Amniotic epithelial cell (primary cell): ENCODE measurements around the gene CCND1.

Experiments
- DNase-seq: peaks from one replicate; pipeline ENCODE4 v3.0.0-alpha.2; 2010; ENCODE audit warnings: low read depth

CCND1 gene

GRCh38 chr11:69654001-69654659 lies 13.2 kb downstream of the CCND1 start:
- DNase-seq = no peak

GRCh38 chr11:69654660-69655478 lies 13.9 kb downstream of the CCND1 start:
- DNase-seq = no peak

DNA sequence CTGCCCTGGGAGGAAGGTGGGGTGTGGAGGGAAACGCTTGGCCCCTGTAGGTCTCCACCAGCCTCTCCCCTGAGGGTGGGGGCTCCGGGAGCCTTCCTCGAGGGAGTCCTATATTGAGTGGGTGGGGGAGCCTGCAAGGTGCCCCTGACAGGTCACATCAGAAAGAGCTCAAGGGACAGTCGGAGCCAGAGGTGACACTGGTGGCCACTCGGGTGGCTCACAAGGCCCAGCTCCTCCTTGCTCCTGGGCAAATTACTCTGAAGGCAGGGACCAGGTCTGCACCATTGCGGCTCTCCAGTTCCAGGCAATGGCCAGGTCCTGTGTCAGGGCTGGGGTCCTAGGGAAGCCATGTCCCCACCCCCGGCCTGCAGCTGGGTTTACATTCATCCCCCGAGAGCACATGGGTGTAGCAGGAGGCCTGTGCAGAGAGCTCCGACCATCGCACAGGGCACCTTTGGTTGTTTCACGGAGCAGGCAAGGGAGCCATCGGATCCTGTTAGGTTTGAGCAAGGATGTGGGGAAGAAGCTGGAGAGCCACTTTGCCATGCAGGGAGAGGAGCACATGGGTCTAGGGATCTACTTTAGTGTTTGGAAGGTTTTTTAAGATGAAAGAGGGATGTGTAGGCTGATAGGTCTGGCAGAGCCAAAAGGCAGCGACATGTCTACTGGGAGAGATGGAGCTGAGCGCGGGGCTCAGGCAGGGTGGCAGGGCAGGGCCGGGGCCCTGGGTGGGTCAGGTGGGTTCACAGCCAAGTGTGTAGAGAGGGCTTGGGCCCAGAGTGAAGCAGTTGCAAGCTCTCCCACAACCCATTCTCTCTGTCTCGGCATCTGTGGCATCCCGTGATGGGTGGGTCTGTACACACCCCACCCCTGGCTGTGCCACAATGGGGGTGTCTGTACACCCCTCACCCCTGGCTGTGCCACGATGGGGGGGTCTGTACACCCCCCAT lies 14.8 kb downstream of the CCND1 start:
- no peak for DNase-seq

DNA sequence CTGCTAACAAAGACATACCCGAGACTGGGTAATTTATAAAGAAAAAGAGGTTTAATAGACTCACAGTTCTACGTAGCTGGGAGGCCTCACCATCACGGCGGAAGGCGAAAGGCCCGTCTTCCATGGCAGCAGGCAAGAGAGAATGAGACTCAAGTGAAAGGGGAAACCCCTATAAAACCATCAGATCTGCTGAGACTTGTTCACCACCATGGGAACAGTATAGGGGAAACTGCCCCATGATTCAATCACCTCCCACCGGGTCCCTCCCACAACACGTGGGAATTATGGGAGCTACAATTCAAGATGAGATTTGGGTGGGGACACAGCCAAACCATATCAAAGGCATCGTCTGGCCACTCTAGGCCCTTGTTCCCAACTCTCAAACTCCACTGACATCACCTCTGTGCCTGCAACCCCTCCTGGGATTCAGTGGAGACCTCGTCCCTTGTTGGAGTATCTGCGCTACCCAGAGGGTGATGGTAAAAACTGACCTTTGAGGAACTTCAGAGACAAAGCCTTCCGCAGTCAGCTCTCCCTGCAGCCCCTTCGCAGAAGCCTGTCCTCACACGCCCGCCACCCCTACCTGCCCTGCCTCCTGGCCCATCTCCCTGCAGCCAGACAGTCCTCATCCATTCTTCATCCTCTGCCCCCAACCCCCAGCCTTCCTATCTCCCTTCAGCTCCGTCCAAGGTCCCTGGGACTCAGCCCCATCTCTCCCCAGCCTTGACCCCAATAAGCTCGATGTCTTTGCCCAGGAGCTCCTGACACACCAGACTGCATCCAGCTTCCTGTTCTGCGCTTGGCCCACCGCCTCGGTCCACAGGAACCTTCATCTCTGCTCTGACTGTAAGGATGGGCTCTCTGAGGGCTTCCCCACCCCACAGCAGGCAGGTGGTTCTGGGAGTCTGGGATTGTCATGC lies 15.8 kb downstream of the CCND1 start:
- no peak for DNase-seq

DNA sequence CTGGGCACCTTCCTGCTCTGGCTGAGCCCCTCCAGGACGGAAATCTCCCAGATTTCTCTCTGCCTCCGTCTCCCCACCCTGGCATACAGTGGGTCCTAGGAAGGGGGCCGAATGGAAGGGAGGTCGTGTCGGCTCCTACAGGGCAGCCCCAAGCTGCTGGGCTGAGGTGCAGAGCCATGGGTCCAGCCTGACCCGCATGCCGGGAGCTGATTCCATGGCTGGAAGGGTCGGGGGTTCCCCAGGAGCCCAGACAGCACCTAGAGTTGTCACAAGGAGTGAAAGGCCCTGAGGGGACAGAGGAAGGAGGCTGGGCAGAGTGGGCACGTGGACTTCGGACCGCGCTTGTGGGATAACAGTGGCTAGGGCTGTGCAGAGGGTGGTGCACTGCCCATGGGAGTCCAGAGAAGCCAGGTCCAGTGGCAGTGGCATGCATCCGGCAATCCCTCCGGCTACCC lies 16.5 kb downstream of the CCND1 start:
- no peak for DNase-seq

- peak; percentile 66 for DNase-seq
Measured at GRCh38 chr11:69657911-69658625, 17.1 kb downstream of the CCND1 start.

DNA sequence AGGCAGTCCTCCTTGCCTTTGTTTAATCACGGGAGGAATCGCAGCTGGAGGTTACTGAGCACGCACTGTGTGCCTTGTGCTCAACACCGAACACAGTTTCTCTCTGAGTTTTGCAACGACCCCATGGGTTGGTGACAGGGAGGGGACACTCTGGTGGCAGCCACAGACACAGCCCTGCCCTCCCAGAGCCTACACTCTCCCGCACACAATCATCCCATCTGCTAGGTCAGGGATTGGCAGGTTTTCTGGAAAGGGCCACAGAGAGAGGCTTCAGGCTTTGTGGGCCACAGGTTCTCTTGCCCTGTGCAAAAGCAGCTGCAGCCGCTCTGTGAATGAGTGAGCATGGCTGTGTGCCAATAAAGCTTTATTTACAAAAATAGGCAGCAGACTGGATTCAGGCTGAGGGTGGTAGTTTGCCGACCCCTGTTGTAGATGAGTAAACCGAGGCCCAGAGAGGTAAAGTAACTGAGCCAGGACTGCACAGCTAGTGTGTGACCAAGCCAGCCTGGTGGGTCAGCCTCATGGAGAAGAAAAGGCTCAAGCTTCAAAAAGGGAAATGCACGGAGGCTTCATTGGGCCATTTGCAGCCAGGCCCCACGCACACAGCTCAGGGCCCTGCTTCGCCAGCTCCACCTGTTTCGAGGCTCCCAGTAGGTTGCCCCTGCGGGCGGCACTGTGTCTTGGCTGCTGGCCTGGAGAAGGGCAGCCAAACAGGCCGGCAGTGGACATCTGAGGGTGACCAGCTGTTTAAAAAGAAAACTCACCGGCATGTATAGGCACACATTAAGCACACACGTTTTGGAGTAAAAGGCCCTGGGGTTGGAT lies 17.9 kb downstream of the CCND1 start:
- DNase-seq = no peak

- DNase-seq = no peak
Measured at GRCh38 chr11:69659591-69659990, 18.6 kb downstream of the CCND1 start.

- no peak for DNase-seq
Measured at GRCh38 chr11:69660001-69660500, 19.1 kb downstream of the CCND1 start.

GRCh38 chr11:69661413-69661715 lies 20.4 kb downstream of the CCND1 start:
- no peak for DNase-seq

DNA sequence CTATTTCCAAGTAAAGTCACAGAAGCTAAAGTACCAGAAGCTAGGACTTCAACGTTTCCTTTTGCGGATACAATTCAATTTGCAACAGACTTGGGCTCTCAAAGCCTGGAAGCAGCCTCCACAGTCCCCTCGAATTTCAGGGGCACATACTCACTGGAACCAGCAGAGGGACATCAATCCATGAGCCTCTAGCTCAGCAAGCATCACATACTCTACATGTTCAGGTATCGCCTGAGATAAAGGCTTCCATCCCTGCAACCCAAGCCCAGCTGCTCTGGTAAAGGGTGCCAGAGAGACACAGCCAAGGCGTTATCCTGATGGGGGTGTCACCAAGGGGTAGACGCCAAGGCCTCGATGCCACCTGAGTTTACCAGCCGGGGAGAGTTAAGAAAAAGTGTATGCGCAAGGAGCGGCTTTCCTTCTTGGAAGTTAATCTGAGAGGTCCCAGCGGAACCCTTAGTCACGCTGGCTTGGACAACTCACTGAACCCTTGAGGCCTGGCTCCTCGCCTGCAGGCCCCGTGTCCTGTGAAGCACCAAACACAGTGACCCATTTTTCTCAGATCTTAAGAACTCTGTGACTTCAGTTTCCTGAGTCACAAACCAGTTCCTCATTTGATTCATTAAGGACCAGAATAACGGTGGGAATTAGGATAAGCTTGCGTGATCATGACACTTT lies 21.2 kb downstream of the CCND1 start:
- no peak for DNase-seq

GRCh38 chr11:69662806-69663205 lies 21.9 kb downstream of the CCND1 start:
- no peak for DNase-seq

DNA sequence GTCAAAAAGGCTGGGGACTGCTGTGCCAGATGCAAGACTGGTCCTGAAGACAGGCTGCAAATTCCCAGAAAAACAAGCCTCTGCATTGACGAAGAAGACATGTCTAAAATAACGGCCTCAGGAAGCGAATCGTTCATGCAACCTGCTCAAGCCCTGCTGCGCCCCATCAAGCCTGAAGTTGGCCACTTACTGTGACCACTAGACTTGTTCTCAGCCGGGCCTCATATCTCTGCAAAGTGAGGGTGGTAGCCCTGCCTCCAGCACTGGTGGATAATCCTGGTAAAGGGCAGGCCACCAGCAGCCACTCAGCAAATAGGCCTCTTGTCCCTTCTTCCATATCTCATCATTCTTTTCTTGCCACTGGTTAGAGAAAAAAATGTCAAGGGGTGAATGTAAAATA lies 22.4 kb downstream of the CCND1 start:
- no peak for DNase-seq

DNA sequence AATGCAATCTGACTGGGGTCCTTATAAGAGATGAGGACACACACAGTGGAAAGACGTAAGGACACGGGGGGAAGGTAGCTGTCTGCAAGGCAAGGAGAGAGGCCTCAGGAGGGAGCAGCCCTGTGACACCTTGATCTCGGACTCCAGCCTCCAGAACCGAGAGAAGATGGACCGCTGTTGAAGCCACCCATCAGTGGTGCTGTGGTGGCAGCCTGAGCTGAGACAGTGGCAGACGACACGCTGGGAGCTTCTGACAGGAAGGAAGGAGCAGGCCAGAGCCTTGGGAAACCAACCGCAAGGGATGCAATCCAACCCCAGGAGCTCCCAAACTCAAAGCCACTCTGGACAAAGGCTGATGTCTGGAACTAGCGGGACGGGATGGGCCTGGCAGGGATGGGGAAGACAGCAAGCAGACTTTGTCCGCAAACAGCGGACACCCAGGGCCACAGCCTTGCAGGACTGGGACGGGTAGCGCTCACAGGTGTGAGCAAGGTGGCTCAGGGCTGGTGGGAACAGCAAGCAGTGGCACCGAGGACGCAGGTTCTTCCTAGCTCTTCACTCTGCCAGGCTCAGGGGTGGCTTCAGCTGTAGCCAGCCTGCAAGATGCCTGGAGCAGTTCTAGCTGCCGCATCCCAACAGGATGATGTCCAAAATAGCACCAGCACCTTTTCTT lies 23.3 kb downstream of the CCND1 start:
- no peak for DNase-seq

GRCh38 chr11:69664901-69665300 lies 23.9 kb downstream of the CCND1 start:
- no peak for DNase-seq

DNA sequence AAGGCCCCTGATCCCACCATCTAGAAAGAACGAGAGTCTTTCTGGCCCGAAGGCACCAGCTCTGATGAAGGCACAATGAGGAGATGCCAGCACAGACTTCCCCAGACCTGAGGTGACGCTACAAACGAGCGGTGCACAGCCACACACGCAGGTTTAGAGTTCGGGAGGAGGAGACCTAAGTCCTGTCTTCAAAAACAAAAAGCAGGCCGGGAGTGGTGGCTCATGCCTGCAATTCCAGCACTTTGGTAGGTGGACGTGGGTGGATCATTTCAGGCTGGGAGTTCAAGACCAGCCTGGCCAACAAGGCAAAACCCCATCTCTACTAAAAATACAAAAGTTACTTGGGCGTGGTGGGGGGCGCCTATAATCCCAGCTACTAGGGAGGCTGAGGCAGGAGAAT lies 24.7 kb downstream of the CCND1 start:
- no peak for DNase-seq

GRCh38 chr11:69666261-69666660 lies 25.3 kb downstream of the CCND1 start:
- no peak for DNase-seq

DNA sequence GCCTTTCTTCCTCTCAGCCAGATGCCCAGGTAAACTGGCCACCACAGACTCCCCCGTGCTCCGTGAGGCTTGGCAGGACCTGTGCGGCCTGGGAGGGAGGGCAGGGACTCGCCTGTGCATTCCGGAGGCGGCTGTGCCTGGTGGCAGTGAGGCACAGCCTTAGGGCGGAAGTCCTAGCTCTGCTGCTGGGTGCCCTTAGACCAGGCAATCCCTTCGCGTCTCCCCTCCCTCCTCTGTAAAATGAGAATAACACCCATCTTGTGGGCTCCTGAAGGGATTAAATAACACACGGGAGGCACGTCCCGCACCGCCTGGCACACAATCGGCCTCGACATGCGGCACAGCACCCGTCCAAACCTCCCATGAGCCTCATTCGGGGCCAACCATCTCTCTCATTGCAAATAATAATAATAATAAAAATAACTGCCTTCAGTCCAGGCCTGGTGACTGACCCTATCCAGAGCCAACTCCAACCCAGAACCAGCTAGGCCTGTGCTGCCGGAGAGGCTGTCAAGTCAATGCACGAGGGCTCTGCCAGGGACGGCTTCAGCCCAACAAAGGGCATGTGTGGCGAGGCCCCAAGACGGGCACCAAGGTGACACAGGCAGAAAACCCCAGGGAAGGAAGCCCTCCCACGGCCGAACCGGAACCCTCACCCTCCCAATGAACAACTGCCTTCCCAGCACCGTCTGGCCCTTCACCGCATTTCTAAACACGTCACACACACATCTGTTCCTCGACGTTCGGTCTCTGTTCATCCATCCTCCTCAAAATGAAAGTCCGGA lies 26.0 kb downstream of the CCND1 start:
- no peak for DNase-seq
